ENCODE data around the gene ALG8.

DNA sequence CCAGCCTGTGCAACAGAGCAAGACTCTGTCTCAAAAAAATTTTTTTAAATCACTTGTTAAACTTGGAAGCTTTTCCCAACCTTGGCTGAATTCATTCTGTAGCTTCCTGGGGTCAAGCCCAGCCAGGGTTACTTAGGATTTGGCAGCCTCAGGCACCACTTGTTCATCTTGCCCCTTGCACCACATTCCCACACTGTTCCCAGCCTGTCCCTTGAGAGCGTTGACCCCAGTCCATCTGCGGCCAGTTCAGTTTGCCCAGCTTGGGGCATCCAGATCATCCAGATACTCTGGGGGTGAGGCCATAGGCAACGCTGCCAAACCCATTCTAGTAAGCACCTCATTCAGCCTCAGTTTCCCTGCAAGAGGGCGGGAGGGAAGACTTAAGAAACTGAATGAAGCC, 84.5 kb downstream of the ALG8 start:
- TF ChIP-seq, protein P1, sequence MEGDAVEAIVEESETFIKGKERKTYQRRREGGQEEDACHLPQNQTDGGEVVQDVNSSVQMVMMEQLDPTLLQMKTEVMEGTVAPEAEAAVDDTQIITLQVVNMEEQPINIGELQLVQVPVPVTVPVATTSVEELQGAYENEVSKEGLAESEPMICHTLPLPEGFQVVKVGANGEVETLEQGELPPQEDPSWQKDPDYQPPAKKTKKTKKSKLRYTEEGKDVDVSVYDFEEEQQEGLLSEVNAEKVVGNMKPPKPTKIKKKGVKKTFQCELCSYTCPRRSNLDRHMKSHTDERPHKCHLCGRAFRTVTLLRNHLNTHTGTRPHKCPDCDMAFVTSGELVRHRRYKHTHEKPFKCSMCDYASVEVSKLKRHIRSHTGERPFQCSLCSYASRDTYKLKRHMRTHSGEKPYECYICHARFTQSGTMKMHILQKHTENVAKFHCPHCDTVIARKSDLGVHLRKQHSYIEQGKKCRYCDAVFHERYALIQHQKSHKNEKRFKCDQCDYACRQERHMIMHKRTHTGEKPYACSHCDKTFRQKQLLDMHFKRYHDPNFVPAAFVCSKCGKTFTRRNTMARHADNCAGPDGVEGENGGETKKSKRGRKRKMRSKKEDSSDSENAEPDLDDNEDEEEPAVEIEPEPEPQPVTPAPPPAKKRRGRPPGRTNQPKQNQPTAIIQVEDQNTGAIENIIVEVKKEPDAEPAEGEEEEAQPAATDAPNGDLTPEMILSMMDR (conservative IDR thresholded peaks at IDR 0.05) = no peak
- TF ChIP-seq EZH2 (IDR thresholded peaks at IDR 0.05; ENCODE audit: low read depth) = no peak
